ENCODE measurements around the gene GPSM3.
A peak's percentile ranks its signal among the peaks of the same experiment; 100 is the strongest.
"Not testable (repeated sequence)": the region's sequence is repeated elsewhere in the genome, so short reads cannot be mapped to it uniquely, and the experiment has no call there.

The GPSM3 gene

DNA sequence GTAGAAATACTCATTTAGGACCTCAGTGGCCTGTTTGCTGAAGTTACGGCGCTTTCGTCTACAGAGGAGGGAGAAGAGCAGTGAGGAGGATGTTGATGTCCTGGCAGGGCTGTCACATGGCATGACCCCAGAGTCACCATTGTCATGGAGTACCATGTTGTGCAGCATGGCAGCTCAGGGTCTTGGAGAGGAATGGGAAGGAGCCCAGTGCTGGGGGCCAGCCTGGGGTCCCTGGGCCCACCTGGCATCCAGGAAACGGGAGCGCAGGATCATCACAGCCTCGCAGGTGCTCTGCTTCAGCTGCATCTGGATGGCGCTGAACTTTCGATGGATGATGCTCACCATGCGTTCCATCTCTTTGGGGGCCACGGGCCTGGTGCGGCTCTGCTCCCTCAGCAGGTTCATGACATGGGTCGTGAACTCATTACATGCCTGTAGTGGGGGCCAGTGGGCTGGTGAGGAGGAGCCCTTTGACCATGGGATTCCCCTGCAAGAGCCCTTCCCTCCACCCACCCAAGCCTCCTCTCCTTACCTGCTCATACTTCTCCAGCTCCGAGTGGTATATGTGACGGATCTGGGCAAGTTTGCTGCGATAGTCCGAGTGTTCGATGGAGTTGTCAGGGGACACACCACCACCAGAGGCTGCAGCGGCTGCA is 4.6 kb downstream of the GPSM3 start:
- not testable (repeated sequence) for DNase-seq (ENCODE audit: low read depth in 2 of 2)

DNA sequence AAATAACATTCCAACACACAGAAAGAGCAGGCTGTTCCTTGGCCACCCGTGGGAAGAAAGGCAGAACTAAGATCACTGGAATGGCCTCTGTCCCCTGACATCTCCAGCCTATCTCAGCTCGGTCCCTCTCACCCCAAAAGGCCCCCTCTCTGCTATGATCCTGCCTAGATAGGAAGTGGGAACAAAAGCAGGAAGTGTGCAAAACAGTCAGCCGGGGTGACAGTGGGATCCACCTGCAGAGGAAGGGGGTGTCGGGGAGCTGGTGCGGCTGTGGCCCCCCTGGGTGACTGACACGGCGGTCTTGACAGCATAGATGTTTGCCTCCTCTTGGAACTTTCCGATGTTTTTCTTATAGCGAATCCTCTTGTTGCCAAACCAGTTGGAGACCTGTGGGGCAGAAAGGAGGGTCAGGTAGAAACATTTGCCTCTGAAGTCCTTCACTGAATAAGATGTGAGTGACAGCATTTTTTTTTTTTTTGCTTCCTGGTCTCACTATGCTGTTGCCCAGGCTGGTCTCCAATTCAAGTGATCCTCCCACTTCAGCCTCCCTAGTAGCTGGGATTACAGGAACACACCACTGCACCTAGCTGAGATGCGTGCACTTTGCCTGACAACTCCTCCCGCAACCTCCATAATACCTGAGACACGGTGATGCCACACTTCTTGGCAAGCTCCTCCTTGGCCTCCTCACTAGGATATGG is 5.3 kb downstream of the GPSM3 start:
- DNase-seq (ENCODE audit: low read depth in 2 of 2): no peak

DNA sequence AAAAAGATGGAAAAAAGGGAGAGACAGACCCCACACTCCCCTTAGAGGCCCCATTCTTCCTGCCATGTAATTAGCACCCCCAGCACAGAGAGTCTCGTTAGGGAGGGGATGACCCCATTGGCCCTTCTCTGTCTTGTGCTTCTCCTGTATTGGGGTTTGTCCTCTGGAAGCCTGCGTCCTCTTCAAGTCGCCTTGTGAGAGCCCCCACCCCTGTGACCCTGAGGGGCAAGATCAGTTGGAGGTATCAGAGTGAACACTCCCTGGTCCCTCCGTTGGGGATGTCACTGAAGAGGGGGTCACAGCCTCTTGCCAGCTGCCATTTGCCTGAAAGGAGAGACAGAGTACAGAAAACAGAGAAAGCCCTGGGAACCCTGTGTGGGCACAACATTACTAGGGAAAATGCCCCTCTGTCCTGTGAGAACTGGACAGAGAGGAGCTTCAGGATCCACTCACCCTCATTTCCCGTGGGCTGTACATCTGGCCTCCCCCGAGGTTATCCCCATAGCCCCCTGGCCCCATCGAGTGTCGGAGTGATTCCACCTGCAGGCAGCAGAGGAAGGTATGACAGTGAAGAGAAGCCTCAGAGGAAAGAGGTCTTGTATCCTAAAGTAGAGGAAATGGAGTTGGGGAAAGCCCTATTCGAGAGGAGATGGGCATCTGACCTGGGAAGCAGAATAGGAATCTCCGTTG is 6.1 kb downstream of the GPSM3 start:
- DNase-seq (ENCODE audit: low read depth in 2 of 2): not testable (repeated sequence)

DNA sequence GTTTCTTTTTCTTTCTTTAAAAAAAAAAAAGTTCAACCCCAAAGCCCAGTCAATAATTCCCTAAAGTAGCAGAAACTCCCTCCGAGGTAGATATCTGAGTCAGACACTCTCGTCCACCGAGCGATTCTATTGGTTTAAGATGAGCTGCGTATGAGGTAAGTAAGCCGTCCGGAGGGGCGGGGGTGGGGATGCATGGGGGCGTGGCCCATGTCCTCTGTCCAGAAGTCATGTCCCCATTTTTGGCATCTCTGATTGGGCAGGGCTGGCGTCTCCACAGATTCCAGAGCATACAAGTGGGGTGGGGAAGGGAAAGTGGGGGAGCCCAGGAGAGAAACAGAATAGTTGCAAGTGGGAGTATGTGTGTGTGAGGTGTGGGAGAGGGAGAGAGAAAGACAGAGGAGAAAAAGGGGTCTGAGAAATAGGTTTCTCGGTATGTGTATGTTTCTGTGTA is 6.7 kb downstream of the GPSM3 start:
- peak; percentile 51 to 55 for DNase-seq (ENCODE audit: low read depth in 2 of 2)

DNA sequence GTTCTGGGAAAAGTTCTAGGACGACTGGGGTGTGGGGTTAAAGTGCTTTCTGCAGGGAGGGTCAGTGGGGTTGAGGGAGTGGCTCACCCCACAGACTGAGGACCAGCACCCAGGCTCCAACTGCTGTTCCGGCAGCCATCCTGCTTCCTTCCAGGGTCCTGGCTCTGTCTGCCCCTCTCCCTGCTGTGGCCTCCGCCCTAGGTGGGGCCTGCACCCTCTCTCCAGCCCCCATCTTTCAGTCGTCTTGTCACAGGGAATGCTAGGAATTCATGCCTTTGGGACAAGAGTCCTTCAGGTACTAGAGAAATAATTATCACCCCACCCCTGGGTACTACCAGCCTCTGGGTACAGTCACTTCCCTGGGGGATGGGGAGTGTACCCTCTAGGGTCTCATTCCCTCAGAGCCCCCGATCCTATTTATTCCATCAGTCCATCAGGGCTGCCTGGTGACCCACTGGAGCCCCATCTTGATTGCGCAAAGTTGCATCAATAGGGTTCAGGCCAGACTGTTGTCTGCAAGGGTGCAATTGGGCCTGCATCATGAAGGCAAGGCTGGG is 8.3 kb downstream of the GPSM3 start, which contains the start of gene AGER:
Gene AGER (minus strand): TSS at position 170 of the 557 bp plus-strand sequence. CDS start 31 bp downstream, at position 139.
- DNase-seq (ENCODE audit: low read depth in 2 of 2): no peak

DNA sequence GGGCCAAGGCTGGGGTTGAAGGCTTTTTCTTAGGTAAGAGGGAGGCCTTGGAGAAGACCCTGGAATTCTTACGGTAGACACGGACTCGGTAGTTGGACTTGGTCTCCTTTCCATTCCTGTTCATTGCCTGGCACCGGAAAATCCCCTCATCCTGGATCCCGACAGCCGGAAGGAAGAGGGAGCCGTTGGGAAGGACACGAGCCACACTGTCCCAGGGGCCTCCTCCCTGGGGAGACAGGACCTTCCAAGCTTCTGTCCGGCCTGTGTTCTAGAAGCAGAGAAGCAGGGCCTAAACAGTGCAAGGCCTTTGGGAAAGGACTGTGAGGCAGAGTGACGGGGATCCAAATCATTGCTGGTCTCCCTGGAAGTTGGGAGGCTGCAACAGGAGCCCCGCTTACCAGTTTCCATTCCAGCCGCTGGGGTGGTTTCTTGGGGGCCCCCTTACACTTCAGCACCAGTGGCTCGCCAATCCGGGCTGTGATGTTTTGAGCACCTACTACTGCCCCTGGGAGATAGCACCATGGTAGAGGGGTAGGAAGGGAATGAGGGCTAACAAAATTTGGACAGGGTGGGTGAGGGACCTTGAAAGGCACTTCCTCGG is 8.9 kb downstream of the GPSM3 start:
- no peak for DNase-seq (ENCODE audit: low read depth in 2 of 2)

DNA sequence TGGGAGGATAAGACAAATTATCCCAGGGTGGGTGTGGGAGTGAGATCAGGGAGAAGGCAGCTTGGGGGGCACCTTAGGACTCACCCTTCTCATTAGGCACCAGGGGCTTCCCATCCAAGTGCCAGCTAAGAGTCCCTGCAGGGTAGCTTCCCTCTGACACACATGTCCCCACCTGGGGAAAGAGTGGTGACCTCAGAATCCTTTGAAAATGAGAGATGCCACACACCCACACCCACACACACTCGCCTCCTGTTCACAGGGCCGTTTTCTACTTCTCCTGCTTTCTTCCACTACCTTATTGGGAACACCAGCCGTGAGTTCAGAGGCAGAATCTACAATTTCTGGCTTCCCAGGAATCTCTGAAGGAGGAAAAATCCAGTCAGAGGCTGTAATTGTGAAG is 9.4 kb downstream of the GPSM3 start:
- no peak for DNase-seq (ENCODE audit: low read depth in 2 of 2)

DNA sequence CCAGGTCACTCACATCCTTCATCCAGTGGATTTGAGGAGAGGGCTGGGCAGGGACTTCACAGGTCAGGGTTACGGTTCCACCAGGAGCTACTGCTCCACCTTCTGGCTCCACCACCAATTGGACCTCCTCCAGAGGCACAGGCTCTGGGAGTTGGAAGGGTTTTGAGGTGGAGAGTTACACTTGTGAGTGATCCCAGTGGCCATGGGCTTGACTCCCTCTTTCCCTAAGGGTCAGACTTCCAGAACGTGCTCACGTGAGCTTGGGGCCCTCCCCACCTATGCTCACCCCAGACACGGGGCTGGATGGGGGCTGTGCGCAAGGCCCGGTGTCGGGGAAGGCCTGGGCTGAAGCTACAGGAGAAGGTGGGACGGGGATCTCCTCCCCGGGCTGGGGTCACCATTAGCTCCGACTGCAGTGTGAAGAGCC is 9.9 kb downstream of the GPSM3 start:
- DNase-seq (ENCODE audit: low read depth in 2 of 2): no peak

DNA sequence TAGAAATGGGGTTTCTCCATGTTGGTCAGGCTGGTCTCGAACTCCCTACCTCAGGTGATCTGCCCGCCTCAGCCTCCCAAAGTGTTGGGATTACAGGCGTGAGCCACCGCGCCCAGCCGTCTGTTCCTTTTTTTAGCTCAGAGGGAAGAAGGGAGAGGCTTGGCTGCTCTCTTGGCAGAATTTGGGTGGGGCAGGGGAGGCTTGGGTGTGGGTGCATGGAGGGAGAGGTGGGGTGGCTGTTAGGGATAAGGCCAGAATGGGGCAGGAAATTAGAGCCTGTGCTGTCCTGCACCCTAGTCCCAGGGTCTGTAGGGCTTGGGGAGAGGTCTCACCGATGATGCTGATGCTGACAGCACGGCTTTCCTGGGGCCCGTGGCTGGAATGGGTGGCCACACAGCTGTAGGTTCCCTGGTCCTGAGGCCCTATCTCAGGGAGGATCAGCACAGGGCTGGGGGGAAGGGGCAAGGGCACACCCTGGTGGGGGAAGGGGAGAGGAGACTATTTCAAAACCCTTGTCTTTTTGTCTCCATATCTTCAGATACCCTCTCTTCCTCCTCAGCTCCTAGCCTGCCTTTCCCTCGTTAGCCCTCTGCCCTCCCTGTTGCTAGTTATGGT is 10.4 kb downstream of the GPSM3 start:
- no peak for DNase-seq (ENCODE audit: low read depth in 2 of 2)

DNA sequence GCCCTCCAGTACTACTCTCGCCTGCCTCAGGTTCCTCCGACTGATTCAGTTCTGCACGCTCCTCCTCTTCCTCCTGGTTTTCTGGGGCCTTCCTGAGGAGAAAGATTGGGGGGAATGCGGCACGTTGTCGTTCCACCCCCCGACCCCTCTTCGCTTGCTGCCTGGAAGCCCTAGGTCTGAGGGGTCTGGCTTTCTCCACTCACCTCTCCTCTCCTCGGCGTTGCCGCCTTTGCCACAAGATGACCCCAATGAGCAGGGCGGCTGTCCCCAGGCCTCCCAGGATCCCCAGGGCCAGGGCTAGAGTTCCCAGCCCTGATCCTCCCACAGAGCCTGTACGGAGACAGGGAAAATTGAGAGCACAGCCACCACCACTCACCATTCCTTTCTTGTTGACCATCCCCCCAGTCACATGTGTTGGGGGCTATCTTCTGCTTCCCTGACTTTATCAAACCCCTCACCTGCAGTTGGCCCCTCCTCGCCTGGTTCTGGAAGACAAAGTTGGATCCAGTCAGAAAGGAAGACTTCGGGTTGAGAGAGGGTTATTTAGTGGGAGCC is 11.2 kb downstream of the GPSM3 start:
- no peak for DNase-seq (ENCODE audit: low read depth in 2 of 2)

DNA sequence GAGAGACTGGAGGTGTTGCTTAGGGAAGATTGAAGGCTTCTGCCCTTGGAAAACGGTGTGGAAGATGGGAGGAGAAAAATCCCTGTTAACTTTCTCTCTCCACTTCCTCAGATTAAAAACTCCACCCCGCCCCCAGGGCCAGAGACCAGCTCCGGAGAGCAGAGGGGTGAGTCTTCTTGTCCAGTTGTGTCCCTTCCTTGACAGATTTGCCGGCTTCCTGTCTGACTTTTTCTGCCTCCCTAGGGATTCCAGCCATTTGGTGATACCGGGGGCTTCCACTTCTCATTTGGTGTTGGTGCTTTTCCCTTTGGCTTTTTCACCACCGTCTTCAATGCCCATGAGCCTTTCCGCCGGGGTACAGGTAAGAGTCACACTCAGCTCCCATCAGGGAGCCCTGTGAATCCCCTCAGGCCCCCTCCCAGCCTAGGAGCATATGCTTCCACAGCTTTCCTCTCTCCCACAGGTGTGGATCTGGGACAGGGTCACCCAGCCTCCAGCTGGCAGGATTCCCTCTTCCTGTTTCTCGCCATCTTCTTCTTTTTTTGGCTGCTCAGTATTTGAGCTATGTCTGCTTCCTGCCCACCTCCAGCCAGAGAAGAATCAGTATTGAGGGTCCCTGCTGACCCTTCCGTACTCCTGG is 12.6 kb downstream of the GPSM3 start:
- no peak for DNase-seq (ENCODE audit: low read depth in 2 of 2)

DNA sequence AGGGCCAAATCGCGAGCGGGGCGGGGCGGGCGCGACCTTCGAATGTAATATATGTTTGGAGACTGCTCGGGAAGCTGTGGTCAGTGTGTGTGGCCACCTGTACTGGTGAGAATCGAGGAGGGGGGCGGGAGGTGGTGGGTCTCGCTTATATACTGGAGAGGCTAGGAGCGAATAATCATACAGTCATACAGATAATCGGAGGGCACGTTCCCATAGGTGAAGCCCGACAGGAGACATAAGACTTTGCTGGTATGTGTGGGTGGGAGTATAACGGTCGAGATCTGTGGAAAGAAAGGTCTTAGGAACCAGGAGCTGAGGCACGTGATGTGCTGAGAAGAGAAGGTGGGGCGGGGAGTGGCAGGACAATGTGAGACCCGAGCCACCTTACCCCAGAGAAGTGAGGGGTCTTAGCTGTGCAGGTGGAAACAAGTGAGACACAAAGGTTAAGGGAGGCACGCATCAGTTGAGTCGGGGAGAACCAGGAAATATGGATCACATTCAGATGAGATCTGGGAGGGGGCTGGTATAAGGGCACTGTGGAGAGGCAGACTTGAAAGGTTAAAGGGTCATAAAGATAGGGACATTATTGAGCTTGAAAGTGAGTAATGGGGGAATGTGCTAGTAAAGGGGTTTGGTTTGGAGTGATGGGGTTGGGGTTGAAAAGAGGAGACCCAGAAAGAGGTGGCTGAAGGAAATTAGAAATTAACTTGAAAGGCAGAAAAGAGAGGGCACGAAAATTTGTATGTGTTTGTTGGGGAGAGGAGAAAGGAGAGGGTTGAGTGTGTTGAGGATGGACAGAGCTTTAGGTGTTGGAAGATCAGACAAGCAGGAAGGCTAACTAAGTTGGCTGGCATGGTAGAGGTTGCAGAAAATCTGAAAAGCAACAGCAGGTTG is 13.6 kb downstream of the GPSM3 start:
- DNase-seq (ENCODE audit: low read depth in 2 of 2): no peak

DNA sequence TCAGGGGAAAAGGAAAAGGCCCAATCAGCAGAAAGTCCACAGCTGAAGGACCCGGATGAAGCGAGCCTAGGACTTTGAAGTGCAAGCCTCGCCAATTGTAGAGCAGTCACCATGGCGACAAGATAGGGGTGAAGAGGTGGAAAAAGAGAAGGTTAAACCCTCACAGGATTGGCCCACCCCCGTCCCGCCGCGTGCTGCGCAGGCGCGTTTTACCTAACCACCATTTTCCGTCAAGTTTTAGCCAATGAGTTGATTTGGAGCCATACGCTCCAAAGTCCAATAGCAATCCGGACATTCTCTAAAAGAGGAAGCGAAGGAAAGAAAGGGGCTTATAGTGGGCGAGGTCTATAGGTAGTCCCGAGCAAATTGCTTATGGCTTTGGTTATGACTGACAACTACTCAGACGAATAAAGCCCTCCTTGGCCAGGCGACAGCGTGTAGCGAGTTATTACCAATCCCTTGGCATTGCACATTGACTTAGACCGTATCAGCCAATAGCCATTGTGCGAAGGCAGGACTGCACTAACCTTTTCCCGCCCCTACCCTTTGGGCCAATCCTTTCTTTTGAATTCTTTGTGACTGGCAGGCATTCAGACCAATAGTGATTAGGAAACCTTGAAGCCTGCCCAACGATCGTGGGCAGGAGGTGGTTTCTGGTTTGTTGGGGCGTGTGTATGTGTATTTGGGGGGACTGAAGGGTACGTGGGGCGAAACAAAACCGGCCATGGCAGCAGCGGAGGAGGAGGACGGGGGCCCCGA is 14.5 kb downstream of the GPSM3 start, which contains the start of gene RNF5:
Gene RNF5 (plus strand): TSS at position 618 of the 759 bp plus-strand sequence. CDS start 107 bp downstream, at position 725.
- peak; percentile 100 for DNase-seq (ENCODE audit: low read depth in 2 of 2)

DNA sequence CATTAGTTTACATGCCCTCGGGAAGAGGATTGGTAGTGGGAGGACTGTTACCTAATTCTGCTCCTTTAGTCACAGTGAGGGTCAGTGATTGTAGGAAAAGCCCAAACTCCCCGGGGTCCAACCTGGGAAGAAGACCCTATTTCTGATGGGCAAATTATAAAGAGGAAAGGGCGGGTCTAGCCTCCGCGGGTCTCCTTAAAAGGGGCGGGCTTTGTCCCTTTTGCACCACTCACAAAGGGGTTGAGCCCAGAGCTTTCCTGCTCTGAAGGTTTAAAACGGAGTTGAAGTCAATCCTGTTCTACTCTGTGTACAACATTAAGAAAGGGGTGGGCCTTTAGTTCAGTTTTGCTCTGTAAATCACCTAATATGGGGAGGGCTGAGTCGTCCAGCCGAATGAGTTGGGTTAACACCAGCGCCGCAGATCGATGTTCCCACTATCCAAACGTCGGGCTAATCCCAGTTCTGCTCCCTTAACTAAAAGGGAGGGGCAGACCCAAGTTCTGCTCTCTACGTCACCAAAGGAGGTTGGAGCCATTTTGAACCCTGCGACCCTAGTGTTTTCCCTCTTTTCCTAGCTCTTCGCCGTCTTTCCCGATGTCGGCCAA is 15.2 kb downstream of the GPSM3 start:
- DNase-seq (ENCODE audit: low read depth in 2 of 2): no peak

DNA sequence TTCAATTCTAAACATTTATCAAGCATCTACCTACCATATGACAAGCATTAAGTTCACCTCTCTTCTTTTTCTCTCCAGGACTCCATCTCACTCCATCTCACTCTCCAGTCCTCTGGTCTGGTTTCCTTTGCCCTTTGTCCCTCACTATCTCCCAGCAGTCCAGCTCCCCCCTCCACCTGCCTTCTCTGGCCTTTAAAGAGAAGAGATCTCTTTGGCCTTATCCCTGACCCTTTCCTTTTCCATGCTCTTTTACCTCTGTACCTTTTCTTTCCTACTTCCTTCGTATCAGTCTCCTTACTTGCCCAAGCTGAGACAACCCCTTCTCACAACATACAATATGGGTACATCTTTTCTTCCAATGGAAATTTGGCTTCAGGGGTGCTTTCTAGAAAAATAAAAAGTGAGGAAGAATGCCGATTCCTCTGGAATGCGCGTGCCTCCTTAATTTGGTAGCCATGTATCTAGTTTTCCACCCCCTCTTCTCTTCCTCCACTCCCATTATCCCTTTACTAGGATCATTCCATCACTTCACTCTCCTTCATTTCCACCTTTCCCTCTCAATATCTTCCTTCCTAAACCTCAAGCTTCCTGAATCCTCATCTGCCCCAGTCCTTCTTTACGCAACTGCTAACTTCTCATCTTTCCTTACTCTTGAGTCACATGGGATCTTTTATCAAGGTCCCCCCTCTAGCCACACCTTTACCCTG is 15.8 kb downstream of the GPSM3 start:
- DNase-seq (ENCODE audit: low read depth in 2 of 2): no peak

DNA sequence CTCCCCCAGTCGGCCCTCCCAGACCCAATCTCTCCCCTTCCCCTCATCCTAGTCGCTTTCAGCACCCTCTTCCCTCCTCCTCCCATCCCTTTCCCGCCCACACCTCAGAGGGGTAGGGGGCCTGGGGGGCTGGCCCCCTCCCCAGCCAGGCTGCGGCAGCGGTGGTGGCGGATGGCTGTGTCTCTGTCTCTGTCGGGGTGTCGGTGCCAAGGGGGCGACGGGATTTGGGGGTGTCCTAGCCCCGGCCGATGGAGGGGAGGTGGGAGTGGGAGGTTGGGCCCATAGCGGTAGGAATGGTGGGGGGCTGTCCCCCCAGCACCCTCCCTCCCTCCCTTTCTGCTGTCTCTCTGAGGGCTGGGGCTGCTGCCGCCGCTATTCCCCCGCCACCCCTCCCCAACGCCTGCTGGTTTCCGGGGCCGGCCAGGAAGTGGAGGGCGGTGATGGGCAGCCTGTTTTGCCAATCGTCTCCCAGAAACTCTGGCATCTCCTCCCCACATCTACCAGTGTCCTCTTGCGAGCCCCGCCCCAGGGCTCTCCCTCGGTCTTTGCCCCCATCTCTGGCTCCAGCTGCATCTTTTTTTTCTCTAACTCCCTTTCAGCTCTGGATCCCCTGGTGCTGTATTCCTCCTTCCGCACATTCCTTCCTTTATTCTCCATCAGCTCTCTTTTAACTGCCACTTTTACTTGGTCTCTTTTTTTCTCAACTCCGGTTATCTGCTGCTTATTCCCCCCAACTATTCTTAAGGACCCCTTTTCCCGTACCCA is 16.6 kb downstream of the GPSM3 start, which contains the start of gene AGPAT1:
Gene AGPAT1 (minus strand): TSS at position 374 of the 765 bp plus-strand sequence. CDS start 4,588 bp downstream, outside the sequence.
- DNase-seq (ENCODE audit: low read depth in 2 of 2): peak; percentile 96

DNA sequence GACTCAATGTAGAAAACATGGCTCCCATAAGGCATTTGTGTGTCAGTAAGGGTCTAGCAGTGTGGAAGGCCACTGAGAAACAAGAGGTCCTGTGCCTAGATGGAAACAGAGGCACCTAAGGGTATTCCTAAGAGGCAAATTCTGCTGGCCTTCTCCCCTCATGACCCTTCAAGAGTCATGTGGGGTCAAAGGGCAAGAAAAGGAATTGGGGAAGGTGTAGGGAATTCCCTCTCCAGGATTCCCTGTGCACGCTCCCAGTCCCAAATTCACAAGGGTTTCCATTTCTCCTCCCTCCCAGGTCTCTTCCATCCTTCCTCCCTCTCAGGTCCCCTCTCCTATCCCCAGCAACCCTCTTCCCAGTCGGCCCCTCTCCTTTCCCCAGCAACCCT is 17.1 kb downstream of the GPSM3 start:
- no peak for DNase-seq (ENCODE audit: low read depth in 2 of 2)

Data from fibroblast of skin of left quadriceps (primary cell).